ENCODE data around the gene HDGF. TPM values are rescaled to one million over a fixed set of nuclear protein-coding genes. Genes with fewer than 3 reads are reported as not detected.
A peak's percentile ranks its signal among the peaks of the same experiment; 100 is the strongest.
"Not testable (repeated sequence)": the region's sequence is repeated elsewhere in the genome, so short reads cannot be mapped to it uniquely, and the experiment has no call there.

HDGF gene
- total RNA-seq, 1 experiment from 2014 or later: 191 TPM

- no peak for DNase-seq (ENCODE audit: low read depth, low spot score)
- in situ Hi-C loops (cut with HindIII; ENCODE audit: low pct_unique_long_range_greater_than_20kb, low sequenced_read_pairs): no loop called here
These were observed 17.3 kb upstream of the HDGF start for GRCh38 chr1:156768610-156769295.

GRCh38 chr1:156767879-156768604, 16.6 kb upstream of the HDGF start:
- in situ Hi-C loops (cut with HindIII; ENCODE audit: low pct_unique_long_range_greater_than_20kb, low sequenced_read_pairs): no loop called here

GRCh38 chr1:156767101-156767878, 15.8 kb upstream of the HDGF start, which contains the start of gene PRCC:
Gene PRCC (plus strand): TSS chr1:156767535. CDS start chr1:156767772, 237 bp downstream.
- DNase-seq (ENCODE audit: low read depth, low spot score): peak; percentile 100
- in situ Hi-C loops (cut with HindIII; ENCODE audit: low pct_unique_long_range_greater_than_20kb, low sequenced_read_pairs): no loop called here

More at GRCh38 chr1:156767879-156768604, 16.6 kb upstream of the HDGF start:
- no peak for DNase-seq (ENCODE audit: low read depth, low spot score)

GRCh38 chr1:156766298-156767100, 15.0 kb upstream of the HDGF start:
- in situ Hi-C loops (cut with HindIII; ENCODE audit: low pct_unique_long_range_greater_than_20kb, low sequenced_read_pairs): no loop called here
- DNase-seq (ENCODE audit: low read depth, low spot score): no peak

- in situ Hi-C loops (cut with HindIII; ENCODE audit: low pct_unique_long_range_greater_than_20kb, low sequenced_read_pairs): no loop called here
- no peak for DNase-seq (ENCODE audit: low read depth, low spot score)
These were observed 14.2 kb upstream of the HDGF start for GRCh38 chr1:156765666-156766065.

- DNase-seq (ENCODE audit: low read depth, low spot score); in situ Hi-C loops (cut with HindIII; ENCODE audit: low pct_unique_long_range_greater_than_20kb, low sequenced_read_pairs): not testable (repeated sequence)
These were observed 13.7 kb upstream of the HDGF start for GRCh38 chr1:156765136-156765535.

GRCh38 chr1:156760796-156761104, 9.3 kb upstream of the HDGF start:
- in situ Hi-C loops (cut with HindIII; ENCODE audit: low pct_unique_long_range_greater_than_20kb, low sequenced_read_pairs): no loop called here

GRCh38 chr1:156760092-156760795, 8.8 kb upstream of the HDGF start:
- DNase-seq (ENCODE audit: low read depth, low spot score): no peak
- in situ Hi-C loops (cut with HindIII; ENCODE audit: low pct_unique_long_range_greater_than_20kb, low sequenced_read_pairs): no loop called here

More at GRCh38 chr1:156760796-156761104, 9.3 kb upstream of the HDGF start:
- no peak for DNase-seq (ENCODE audit: low read depth, low spot score)

- in situ Hi-C loops (cut with HindIII; ENCODE audit: low pct_unique_long_range_greater_than_20kb, low sequenced_read_pairs); DNase-seq (ENCODE audit: low read depth, low spot score): not testable (repeated sequence)
These were observed 6.2 kb upstream of the HDGF start for GRCh38 chr1:156757572-156758253.

- in situ Hi-C loops (cut with HindIII; ENCODE audit: low pct_unique_long_range_greater_than_20kb, low sequenced_read_pairs): no loop called here
- no peak for DNase-seq (ENCODE audit: low read depth, low spot score)
These were observed 4.9 kb upstream of the HDGF start for GRCh38 chr1:156756355-156756754.

- in situ Hi-C loops (cut with HindIII; ENCODE audit: low pct_unique_long_range_greater_than_20kb, low sequenced_read_pairs): no loop called here
- DNase-seq (ENCODE audit: low read depth, low spot score): no peak
These were observed 4.1 kb upstream of the HDGF start for GRCh38 chr1:156755527-156755950.

- DNase-seq (ENCODE audit: low read depth, low spot score): no peak
- in situ Hi-C loops (cut with HindIII; ENCODE audit: low pct_unique_long_range_greater_than_20kb, low sequenced_read_pairs): no loop called here
These were observed 2.7 kb upstream of the HDGF start for GRCh38 chr1:156754219-156754618.

GRCh38 chr1:156752843-156753482, 1.5 kb upstream of the HDGF start:
- in situ Hi-C loops (cut with HindIII; ENCODE audit: low pct_unique_long_range_greater_than_20kb, low sequenced_read_pairs): no loop called here

GRCh38 chr1:156751757-156752481, 444 bp upstream of the HDGF start:
- in situ Hi-C loops (cut with HindIII; ENCODE audit: low pct_unique_long_range_greater_than_20kb, low sequenced_read_pairs): no loop called here

More at GRCh38 chr1:156752843-156753482, 1.5 kb upstream of the HDGF start:
- no peak for DNase-seq (ENCODE audit: low read depth, low spot score)

GRCh38 chr1:156750711-156751450, 594 bp downstream of the HDGF start:
- in situ Hi-C loops (cut with HindIII; ENCODE audit: low pct_unique_long_range_greater_than_20kb, low sequenced_read_pairs): no loop called here
- DNase-seq (ENCODE audit: low read depth, low spot score): no peak

More at GRCh38 chr1:156751757-156752481, 444 bp upstream of the HDGF start:
- DNase-seq (ENCODE audit: low read depth, low spot score): peak; percentile 95

All from SK-MEL-5 (cell line).